Measurements from ENCODE around the gene NTM.

The NTM gene

DNA sequence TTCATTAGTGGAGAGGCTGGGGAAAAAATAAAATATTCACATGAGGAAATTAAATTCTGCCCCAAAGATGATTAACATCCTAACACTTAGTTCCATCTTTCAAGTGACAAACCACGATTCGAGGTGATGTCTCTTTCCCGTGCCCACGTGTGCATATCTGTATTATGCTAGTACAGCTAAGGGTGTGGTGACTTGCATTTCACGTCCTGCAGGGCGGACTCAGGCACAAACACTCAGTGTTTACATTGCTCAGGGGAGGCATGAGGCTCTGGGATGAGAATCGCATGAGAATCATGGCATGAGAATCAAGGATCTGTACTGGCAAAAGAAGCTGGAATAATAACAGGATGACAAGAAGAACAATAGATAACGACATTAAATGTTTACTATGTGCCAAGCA, 179.4 kb downstream of the NTM start:
- DNase-seq (ENCODE audit: low spot score) = no peak

GRCh38 chr11:131560287-131560686, 189.9 kb downstream of the NTM start:
- no peak for DNase-seq (ENCODE audit: low spot score)

DNA sequence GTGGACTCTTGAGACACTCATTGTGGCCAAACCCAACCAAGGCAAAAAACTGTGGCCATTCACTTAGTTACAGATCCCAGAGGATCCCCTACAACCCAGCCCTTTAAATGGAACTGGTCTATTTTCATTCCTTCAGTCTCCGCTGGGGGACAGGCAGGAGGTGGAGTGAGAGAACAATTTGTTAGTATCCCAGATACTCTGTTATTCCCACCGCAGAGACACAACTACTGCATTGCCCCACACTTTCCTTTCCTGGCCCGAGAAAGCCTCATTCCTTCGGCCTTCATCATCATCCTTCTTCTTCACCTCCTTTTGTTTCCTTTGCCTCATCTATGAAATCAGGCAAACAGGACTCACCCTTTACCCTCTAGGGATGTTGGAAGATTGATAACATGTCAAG, 191.1 kb downstream of the NTM start:
- peak; percentile 15 for DNase-seq (ENCODE audit: low spot score)

DNA sequence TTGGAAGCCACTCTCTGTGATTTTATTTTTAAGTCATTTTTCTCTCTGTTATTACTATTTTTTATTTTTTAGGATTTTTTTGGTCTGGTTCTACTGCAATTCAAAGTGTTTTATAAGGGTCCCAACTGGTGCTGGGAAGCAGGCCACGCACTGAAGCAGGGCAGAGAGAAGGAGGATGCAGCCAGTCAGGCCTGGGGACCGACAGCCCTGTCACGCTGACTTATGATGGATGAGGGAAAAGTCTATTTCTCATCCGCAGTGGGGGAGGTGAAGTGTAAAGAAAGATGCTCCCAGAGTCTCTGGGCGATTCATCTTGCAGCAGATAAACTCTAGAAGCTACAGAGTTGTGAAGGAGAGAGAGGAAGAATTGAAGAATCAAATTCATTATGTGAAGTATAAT, 191.6 kb downstream of the NTM start:
- no peak for DNase-seq (ENCODE audit: low spot score)

DNA sequence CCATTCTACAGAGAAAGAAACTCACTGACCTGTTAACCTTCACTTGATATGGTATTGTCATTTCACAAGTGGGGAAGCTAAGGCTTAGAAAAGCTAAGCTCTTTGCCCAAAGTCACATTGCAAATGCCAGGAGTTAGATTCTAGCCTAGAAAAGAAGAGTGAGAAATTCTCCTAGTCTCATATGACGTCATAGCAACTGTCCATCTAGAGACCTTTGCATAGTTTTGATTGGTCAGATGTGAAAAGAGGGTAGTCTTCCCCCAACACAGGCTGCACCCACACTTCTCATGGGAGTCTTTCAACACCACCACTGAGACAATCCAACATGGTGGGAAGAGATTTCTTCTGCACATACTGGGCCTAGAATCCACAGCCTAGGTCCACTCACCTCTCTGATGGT, 197.9 kb downstream of the NTM start:
- DNase-seq (ENCODE audit: low spot score) = no peak

DNA sequence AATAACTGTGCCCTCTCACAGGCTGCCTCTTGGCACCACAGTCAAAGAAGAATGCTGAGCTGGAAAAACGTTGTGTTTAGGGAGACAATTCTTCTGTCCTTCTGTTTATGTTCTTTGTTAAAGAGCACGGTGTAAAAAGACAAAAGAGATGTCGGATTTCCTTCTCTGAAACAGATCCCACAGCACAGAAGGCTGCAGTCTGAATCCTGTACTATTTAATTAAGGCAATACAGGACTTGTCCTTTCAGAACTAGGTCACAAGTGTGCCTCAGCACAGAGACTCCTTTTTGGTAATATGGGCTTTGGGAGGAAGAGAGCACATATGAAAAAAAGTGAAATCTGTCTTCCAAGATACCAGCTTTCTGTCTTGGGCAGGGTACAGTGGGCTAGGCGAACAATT, 201.2 kb downstream of the NTM start:
- no peak for DNase-seq (ENCODE audit: low spot score)

GRCh38 chr11:131572423-131572822, 202.0 kb downstream of the NTM start:
- no peak for DNase-seq (ENCODE audit: low spot score)

DNA sequence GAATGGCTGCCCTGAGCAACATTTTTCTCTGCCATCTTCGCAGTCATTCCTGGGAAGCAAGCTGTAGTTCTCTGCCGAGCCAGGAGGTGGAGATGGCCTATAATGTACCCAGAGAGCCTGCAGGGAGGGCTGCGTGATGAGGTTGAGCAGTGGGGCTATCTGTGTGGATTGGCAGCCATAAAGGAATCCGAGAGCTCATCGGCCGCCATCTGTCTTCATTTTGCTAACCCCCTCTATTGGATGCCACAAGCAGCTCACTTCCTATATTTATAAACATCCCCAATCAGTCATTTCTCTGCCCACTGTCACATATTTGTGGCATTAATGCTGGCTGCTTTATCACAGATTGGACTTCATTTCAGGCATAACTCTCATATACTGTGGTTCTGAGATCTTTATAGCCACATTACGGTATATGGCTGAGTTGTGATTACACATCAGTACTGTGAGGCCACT, 209.5 kb downstream of the NTM start:
- DNase-seq (ENCODE audit: low spot score) = peak; percentile 63

GRCh38 chr11:131580476-131580875, 210.1 kb downstream of the NTM start:
- DNase-seq (ENCODE audit: low spot score) = no peak

DNA sequence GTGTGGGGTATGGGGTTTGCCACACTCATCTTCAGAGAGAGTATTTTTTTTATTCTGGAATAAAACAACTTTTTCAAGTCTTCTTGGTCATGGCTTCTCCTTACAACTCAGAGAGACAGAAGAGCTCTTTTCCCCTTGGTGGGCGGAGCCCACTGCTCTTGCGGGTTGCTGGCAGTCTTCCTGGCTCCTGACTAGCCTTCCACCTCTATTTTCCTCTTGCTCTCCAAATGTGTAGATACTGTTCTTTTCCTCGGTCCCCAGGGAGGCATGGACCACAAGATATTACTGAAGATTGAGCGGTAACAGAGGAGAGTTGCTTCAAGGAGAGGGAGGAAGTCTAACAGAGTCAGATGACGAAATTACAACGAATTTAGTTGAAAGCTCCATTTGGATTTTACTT, 210.6 kb downstream of the NTM start:
- DNase-seq (ENCODE audit: low spot score) = no peak

DNA sequence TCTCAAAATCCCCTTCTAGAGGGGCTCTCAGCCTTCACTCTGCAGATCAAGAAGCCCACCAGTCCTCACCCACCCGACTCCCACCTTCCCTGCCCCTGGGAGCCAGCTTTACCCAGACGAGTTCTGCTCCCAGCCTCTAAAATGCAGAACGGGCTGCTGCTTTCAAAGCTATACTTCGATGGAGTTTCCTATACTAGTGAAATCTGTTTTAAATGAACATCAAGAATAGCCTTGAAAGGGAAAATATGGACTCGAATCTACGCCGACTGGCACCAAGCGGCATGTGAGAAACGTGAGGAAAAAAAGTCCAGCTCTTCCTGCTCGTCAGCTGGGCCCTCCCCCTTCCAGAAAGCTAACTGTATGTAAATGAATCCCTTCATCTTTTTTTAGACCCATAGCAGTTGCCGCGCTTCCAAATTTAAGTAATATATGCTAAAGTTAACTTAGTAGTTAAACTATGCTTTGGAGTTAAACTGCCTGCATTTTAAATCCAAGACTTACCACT, 211.7 kb downstream of the NTM start:
- DNase-seq (ENCODE audit: low spot score) = no peak

- no peak for DNase-seq (ENCODE audit: low spot score)
Observed at GRCh38 chr11:131583421-131583820, 213.0 kb downstream of the NTM start.

- no peak for DNase-seq (ENCODE audit: low spot score)
Observed at GRCh38 chr11:131583938-131584337, 213.5 kb downstream of the NTM start.

DNA sequence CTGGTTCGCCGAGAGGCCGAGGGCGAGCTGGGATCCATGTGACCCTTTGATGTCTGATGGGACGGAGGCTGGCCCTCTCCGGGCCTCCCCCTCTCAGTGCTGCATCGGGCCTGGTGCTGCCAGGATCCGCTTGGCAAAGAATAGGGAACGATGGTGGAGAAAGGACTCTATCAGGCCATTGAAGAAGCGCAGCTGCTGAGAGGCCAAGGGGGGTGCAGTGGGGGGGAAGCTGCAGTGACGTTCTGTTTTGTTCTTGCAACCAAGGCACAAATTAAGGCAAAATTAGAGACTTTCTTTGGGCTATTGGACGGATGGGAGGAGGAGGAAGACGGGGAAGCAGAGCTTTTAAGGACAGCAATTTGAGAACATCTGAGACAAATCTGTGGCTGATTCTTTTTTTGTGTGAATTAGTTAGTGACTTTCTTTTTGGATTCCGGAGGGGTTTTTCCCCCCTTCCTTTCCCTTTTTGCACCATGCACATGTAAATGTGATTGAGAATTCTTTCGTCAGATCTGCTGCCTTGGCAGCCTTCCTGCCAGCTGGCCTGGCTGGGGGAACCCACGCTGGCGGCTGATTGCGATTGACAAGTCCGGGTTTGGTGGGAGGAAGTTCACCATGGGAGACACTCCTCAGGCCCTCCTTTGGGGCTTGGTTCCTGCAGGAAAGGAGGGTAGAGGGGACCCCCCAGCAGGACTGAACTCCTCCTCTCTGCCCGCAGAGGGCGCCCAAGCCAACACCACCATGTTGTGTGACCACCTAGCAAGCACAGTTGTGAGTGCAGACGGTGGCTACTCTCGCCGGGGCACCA, 214.6 kb downstream of the NTM start:
- peak; percentile 58 for DNase-seq (ENCODE audit: low spot score)

DNA sequence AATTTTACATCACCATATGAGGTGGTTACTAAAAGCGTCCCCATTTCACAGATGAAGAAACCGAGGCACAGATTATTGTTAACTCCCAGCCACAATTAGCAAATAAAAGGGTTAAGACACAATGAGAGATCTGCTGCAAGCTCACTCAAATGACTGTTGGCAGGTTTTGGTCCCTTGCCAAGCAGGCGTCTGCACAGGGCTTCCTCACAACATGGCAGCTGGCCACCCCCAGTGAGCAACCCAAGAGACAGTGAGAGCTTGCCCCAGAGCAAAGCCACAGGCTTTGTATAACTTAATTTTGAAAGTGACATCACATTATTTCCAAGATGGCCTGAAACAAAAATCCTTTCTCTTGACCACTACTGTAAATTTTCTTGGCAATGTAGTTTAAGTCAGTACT, 217.6 kb downstream of the NTM start:
- no peak for DNase-seq (ENCODE audit: low spot score)

DNA sequence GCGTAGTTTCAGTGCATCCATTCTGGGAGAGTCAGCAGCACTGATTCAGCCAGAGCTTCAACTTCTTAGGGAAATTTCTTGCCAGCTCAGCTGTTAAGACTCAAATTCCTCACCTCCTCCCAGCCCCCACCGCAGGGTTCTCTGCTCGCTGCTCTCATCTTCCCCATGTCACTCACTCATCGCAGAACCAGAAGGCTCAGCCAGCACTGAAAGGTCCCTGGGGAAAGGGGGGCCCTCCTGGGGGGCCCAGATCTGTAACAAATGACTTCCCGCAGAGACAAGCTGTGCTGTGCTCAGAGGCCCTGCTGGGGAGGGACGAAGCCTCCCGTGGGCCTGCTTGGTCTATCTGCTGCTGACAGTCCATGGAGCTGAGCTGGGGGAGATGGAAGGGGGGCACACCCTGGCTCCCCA, 220.6 kb downstream of the NTM start:
- peak; percentile 33 for DNase-seq (ENCODE audit: low spot score)

DNA sequence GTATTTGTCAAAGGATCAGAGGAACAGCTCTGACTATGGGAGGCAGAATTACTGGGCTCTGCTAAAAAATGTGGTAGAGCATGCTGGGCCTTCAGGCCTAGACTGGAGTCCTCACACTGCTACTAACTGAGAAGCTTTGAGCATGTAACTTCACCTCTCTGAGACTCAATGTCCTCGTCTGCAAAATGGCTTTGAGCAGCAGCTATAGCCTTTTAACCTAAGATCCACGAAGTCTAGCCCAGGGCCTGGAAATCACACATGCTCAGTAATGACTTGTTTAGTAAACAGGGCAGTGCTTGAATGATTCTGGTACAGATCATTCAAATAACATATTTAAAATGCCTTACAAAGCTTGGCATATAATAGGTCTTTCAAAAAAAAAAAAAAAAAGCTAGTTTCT, 221.7 kb downstream of the NTM start:
- no peak for DNase-seq (ENCODE audit: low spot score)

DNA sequence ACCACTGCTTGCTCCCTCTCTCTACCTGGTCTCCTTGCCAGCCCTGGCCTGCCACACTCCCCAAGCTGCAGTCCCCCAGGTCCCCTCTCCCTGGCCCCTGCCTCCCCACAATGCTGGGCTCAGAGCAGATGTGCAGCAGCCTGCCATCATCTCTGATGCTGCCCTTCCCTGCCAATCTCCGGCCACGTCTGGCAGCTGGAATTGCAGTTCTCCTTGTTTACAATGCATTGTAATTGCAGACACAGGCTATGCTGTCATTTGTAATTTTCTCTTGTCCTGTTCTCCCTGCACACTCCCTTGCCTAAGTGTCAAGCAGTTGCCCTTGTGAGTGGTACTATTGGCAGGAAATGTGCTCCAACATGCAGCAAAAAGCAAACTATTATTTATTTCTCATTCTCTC, 222.3 kb downstream of the NTM start:
- DNase-seq (ENCODE audit: low spot score) = no peak

- no peak for DNase-seq (ENCODE audit: low spot score)
Observed at GRCh38 chr11:131593301-131593700, 222.9 kb downstream of the NTM start.

- DNase-seq (ENCODE audit: low spot score) = no peak
Observed at GRCh38 chr11:131595797-131596196, 225.4 kb downstream of the NTM start.

GRCh38 chr11:131597890-131598289, 227.5 kb downstream of the NTM start:
- DNase-seq (ENCODE audit: low spot score) = no peak

- no peak for DNase-seq (ENCODE audit: low spot score)
Observed at GRCh38 chr11:131598305-131598704, 227.9 kb downstream of the NTM start.

- no peak for DNase-seq (ENCODE audit: low spot score)
Observed at GRCh38 chr11:131599285-131599684, 228.9 kb downstream of the NTM start.

- DNase-seq (ENCODE audit: low spot score) = no peak
Observed at GRCh38 chr11:131600628-131601027, 230.2 kb downstream of the NTM start.

Measured in iPS-NIHi11 (cell line).